Panc1 (cell line): ENCODE measurements around the gene TMEM218. TPM values are rescaled to one million over a fixed set of nuclear protein-coding genes. Genes with fewer than 3 reads are reported as not detected.

Source experiments
- ATAC-seq: fragments of 200-7000 bp; cut with Tn5 transposase; 2 replicates; pipeline ENCODE4 v1.9.1; 2020; ENCODE audit warnings: mild to moderate bottlenecking, moderate library complexity
- BruUV-seq: library from RNA; stranded (reverse); fragments of 400-500 nt; replicated peaks from 2 replicates; lab custom pipeline; 2021; lab: Mats Ljungman, UMichigan
- CTCF ChIA-PET: fragments of 300-600 bp; sonication (Branson Sonifier 250); formaldehyde crosslinking; loops from one replicate; lab custom pipeline; 2022; ENCODE audit warnings: antibody characterized with exemption; lab: Charles Lee
- POLR2A ChIA-PET: fragments of 300-600 bp; sonication (Branson Sonifier 250); formaldehyde crosslinking; loops from one replicate; lab custom pipeline; 2022; ENCODE audit warnings: antibody characterized with exemption; lab: Charles Lee
- DNase-seq: peaks from one replicate; pipeline ENCODE4 v3.0.0-alpha.2; 2010; ENCODE audit warnings: low read depth, low spot score
- H3K27ac ChIP-seq: 2 replicates; pipeline ENCODE4 v1.5.1; 2011; ENCODE audit warnings: mild to moderate bottlenecking, low read length, inconsistent platforms
- H3K27me3 ChIP-seq: fragments of 200-500 bp; sonication (Bioruptor generic); 2 replicates; pipeline ENCODE4 v1.6.0; 2014; ENCODE audit warnings: low read length, inconsistent platforms; ENCODE audit not compliant: control insufficient read depth, insufficient read depth
- H3K36me3 ChIP-seq: fragments of 200-500 bp; sonication (Bioruptor generic); 2 replicates; pipeline ENCODE4 v1.5.1; 2014; ENCODE audit warnings: inconsistent platforms, mild to moderate bottlenecking, low read length, moderate library complexity; ENCODE audit not compliant: control insufficient read depth, insufficient read depth
- H3K4me1 ChIP-seq: 2 replicates; pipeline ENCODE4 v1.5.1; 2011; ENCODE audit warnings: inconsistent platforms, mild to moderate bottlenecking, low read length, moderate library complexity; ENCODE audit not compliant: control insufficient read depth, insufficient read depth
- H3K4me3 ChIP-seq, 2 experiments: 2 replicates each; pipeline ENCODE4 v1.5.1; 2011 to 2012; ENCODE audit warnings: low read depth in 2 of 2, low read length in 2 of 2, mild to moderate bottlenecking in 2 of 2, inconsistent platforms in 1 of 2, moderate library complexity in 1 of 2
- H3K9me3 ChIP-seq: fragments of 200-500 bp; sonication (Bioruptor generic); 2 replicates; pipeline ENCODE4 v1.5.1; 2014; ENCODE audit warnings: low read depth, mild to moderate bottlenecking, inconsistent platforms, low read length, moderate library complexity; ENCODE audit not compliant: control insufficient read depth, insufficient read depth
- CTCF ChIP-seq: fragments of 450-650 bp; IDR thresholded peaks from 2 replicates; pipeline ENCODE4 v1.5.1; 2017; ENCODE audit warnings: mild to moderate bottlenecking
- POLR2AphosphoS5 ChIP-seq: IDR thresholded peaks from 2 replicates; pipeline ENCODE4 v1.6.1; 2012; ENCODE audit warnings: mild to moderate bottlenecking, low read depth, low read length, moderate library complexity
- SIN3A ChIP-seq: IDR thresholded peaks from 2 replicates; pipeline ENCODE4 v1.6.1; 2012; ENCODE audit warnings: low read depth, mild to moderate bottlenecking, low read length, moderate library complexity, borderline replicate concordance; ENCODE audit not compliant: insufficient read depth
- TCF7L2 ChIP-seq: IDR thresholded peaks from 2 replicates; pipeline ENCODE4 v1.6.1; 2011; ENCODE audit warnings: mild to moderate bottlenecking, low read depth, low read length, inconsistent platforms
- in situ Hi-C: cut with HindIII; loops from 2 replicates; pipeline ENCODE4 v1.10.0; 2016; ENCODE audit warnings: low sequenced_read_pairs, low pct_unique_long_range_greater_than_20kb
- intact Hi-C: fragments of 100-400 bp; cut with micrococcal nuclease; formaldehyde crosslinking; loops from one replicate; pipeline ENCODE4 v1.10.0; 2022; ENCODE audit not compliant: unreplicated experiment
- total RNA-seq: library from RNA; stranded (reverse); gene quantifications from one replicate; pipeline ENCODE4 v1.2.1, GENCODE V29; 2021; ENCODE audit not compliant: unreplicated experiment
- TF ChIP-seq, protein P1 (sequence below), 2 experiments: IDR thresholded peaks; 2 replicates each; pipeline ENCODE4 v1.6.1; 2011 to 2012; ENCODE audit warnings: low read depth in 2 of 2, control low read depth in 1 of 2, low read length in 1 of 2, mild to moderate bottlenecking in 1 of 2, moderate library complexity in 1 of 2; ENCODE audit not compliant: insufficient read depth in 1 of 2

Gene TMEM218
- total RNA-seq, 1 experiment from 2014 or later: 26.8 TPM

GRCh38 chr11:125074511-125075241 lies 36.8 kb downstream of the TMEM218 start:
- ChIA-PET POLR2A (no interaction called here), CTCF (no interaction called here)
- no peaks in the 10 kb centered on the region for H3K27me3 ChIP-seq
- ATAC-seq: no peak
- no TSS peak for BruUV-seq
- no peaks in the 10 kb centered on the region for H3K4me1 ChIP-seq
- in situ Hi-C loops: no loop called here
- H3K27ac ChIP-seq: no peak overlapping the region
- DNase-seq: no peak
- no peaks in the 10 kb centered on the region for H3K36me3 ChIP-seq
- no peak overlapping the region for H3K4me3 ChIP-seq
- no peaks in the 10 kb centered on the region for H3K9me3 ChIP-seq
- intact Hi-C loops: no loop called here
- TF ChIP-seq CTCF (no peak), SIN3A (no peak), TCF7L2 (no peak), POLR2AphosphoS5 (no peak)
- TF ChIP-seq, protein P1, sequence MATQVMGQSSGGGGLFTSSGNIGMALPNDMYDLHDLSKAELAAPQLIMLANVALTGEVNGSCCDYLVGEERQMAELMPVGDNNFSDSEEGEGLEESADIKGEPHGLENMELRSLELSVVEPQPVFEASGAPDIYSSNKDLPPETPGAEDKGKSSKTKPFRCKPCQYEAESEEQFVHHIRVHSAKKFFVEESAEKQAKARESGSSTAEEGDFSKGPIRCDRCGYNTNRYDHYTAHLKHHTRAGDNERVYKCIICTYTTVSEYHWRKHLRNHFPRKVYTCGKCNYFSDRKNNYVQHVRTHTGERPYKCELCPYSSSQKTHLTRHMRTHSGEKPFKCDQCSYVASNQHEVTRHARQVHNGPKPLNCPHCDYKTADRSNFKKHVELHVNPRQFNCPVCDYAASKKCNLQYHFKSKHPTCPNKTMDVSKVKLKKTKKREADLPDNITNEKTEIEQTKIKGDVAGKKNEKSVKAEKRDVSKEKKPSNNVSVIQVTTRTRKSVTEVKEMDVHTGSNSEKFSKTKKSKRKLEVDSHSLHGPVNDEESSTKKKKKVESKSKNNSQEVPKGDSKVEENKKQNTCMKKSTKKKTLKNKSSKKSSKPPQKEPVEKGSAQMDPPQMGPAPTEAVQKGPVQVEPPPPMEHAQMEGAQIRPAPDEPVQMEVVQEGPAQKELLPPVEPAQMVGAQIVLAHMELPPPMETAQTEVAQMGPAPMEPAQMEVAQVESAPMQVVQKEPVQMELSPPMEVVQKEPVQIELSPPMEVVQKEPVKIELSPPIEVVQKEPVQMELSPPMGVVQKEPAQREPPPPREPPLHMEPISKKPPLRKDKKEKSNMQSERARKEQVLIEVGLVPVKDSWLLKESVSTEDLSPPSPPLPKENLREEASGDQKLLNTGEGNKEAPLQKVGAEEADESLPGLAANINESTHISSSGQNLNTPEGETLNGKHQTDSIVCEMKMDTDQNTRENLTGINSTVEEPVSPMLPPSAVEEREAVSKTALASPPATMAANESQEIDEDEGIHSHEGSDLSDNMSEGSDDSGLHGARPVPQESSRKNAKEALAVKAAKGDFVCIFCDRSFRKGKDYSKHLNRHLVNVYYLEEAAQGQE (IDR thresholded peaks at IDR 0.05; ENCODE audit: insufficient read depth in 1 of 2, low read depth in 2 of 2, low read length in 1 of 2): no peak

- CTCF ChIA-PET: no interaction called here
- intact Hi-C loops: no loop called here
- BruUV-seq: no TSS peak
- POLR2A ChIA-PET: no interaction called here
- no peak for DNase-seq
- no peaks in the 10 kb centered on the region for H3K9me3 ChIP-seq
- in situ Hi-C loops: no loop called here
- H3K27ac ChIP-seq: no peak overlapping the region
- TF ChIP-seq POLR2AphosphoS5: no peak
- TF ChIP-seq CTCF: no peak
- TF ChIP-seq, protein P1 (IDR thresholded peaks at IDR 0.05; ENCODE audit: insufficient read depth in 1 of 2, low read depth in 2 of 2, low read length in 1 of 2): no peak
- TF ChIP-seq TCF7L2: no peak
- no peak for TF ChIP-seq SIN3A
- H3K4me1 ChIP-seq: no peaks in the 10 kb centered on the region
- no peak overlapping the region for H3K4me3 ChIP-seq
- no peaks in the 10 kb centered on the region for H3K36me3 ChIP-seq
- ATAC-seq: no peak
- no peaks in the 10 kb centered on the region for H3K27me3 ChIP-seq
Observed at GRCh38 chr11:125073616-125074483, 37.6 kb downstream of the TMEM218 start.
